ENCODE data around the gene PGM3.

The PGM3 gene

GRCh38 chr6:83192871-83193746 lies at the start of gene PGM3, which contains the start of gene RWDD2A:
PGM3 (minus strand) TSS chr6:83193265; CDS start chr6:83191012, 2,253 bp downstream.
RWDD2A (plus strand) TSS chr6:83193357; CDS start chr6:83194452, 1,095 bp downstream.
- peak within 1 kb of the TSS; percentile 87 for H3K4me3 ChIP-seq (replicated peaks; ENCODE audit: low read depth, low read length)
- no peak for TF ChIP-seq CTCF (IDR thresholded peaks at IDR 0.05; ENCODE audit: low read length, missing control alignments)
- DNase-seq (ENCODE audit: low read depth) = peak; percentile 86

GRCh38 chr6:83231146-83231545 lies 38.1 kb upstream of the PGM3 start:
- no peak overlapping the region for H3K4me3 ChIP-seq (replicated peaks; ENCODE audit: low read depth, low read length)
- DNase-seq (ENCODE audit: low read depth) = peak; percentile 59
- no peak for TF ChIP-seq CTCF (IDR thresholded peaks at IDR 0.05; ENCODE audit: low read length, missing control alignments)

GRCh38 chr6:83226517-83226916 lies 33.5 kb upstream of the PGM3 start:
- no peak for DNase-seq (ENCODE audit: low read depth)
- H3K4me3 ChIP-seq (replicated peaks; ENCODE audit: low read depth, low read length) = no peak overlapping the region

GRCh38 chr6:83221889-83222479 lies 28.9 kb upstream of the PGM3 start:
- DNase-seq (ENCODE audit: low read depth) = peak; percentile 73

More at GRCh38 chr6:83226517-83226916, 33.5 kb upstream of the PGM3 start:
- no peak for TF ChIP-seq CTCF (IDR thresholded peaks at IDR 0.05; ENCODE audit: low read length, missing control alignments)

GRCh38 chr6:83221276-83221675 lies 28.2 kb upstream of the PGM3 start:
- no peak for DNase-seq (ENCODE audit: low read depth)
- TF ChIP-seq CTCF (IDR thresholded peaks at IDR 0.05; ENCODE audit: low read length, missing control alignments) = no peak
- no peak overlapping the region for H3K4me3 ChIP-seq (replicated peaks; ENCODE audit: low read depth, low read length)

More at GRCh38 chr6:83221889-83222479, 28.9 kb upstream of the PGM3 start:
- no peak overlapping the region for H3K4me3 ChIP-seq (replicated peaks; ENCODE audit: low read depth, low read length)
- TF ChIP-seq CTCF (IDR thresholded peaks at IDR 0.05; ENCODE audit: low read length, missing control alignments) = peak; percentile 48

- no peak overlapping the region for H3K4me3 ChIP-seq (replicated peaks; ENCODE audit: low read depth, low read length)
- no peak for TF ChIP-seq CTCF (IDR thresholded peaks at IDR 0.05; ENCODE audit: low read length, missing control alignments)
- no peak for DNase-seq (ENCODE audit: low read depth)
Observed at GRCh38 chr6:83220121-83220520, 27.1 kb upstream of the PGM3 start.

Data from fibroblast of pulmonary artery (primary cell).